PC-3 (cell line): ENCODE measurements around the gene ACAD10. TPM values are rescaled to one million over a fixed set of nuclear protein-coding genes. Genes with fewer than 3 reads are reported as not detected.

Source experiments
- ATAC-seq: fragments of 200-7000 bp; cut with Tn5 transposase; 2 replicates; pipeline ENCODE4 v1.9.1; 2020; ENCODE audit warnings: mild to moderate bottlenecking, moderate library complexity
- BruUV-seq: library from RNA; stranded (reverse); fragments of 400-500 nt; replicated peaks from 2 replicates; lab custom pipeline; 2021; lab: Mats Ljungman, UMichigan
- CTCF ChIA-PET: fragments of 300-600 bp; sonication (Branson Sonifier 250); formaldehyde crosslinking; loops from one replicate; lab custom pipeline; 2022; ENCODE audit warnings: antibody characterized with exemption; lab: Charles Lee
- POLR2A ChIA-PET: fragments of 300-600 bp; sonication (Branson Sonifier 250); formaldehyde crosslinking; loops from one replicate; lab custom pipeline; 2022; ENCODE audit warnings: antibody characterized with exemption; ENCODE audit not compliant: unreplicated experiment; lab: Charles Lee
- DNase-seq: peaks from one replicate; pipeline ENCODE4 v3.0.0-alpha.2; 2015
- H2AFZ ChIP-seq: fragments of 300-600 bp; sonication (generic); 2 replicates; pipeline ENCODE4 v1.6.0; 2016; ENCODE audit warnings: antibody characterized with exemption, low read length
- H3F3A ChIP-seq: fragments of 300-600 bp; sonication (generic); one replicate; pipeline ENCODE4 v1.6.0; 2017; ENCODE audit warnings: antibody characterized with exemption, low read length, control low read depth, mild to moderate bottlenecking; ENCODE audit not compliant: unreplicated experiment
- H3K27ac ChIP-seq: fragments of 300-600 bp; sonication (generic); 2 replicates; pipeline ENCODE4 v1.5.1; 2016; ENCODE audit warnings: mild to moderate bottlenecking, low read length
- H3K27me3 ChIP-seq: fragments of 300-600 bp; sonication (generic); 2 replicates; pipeline ENCODE4 v1.6.1; 2016; ENCODE audit warnings: low read length, mixed read lengths
- H3K36me3 ChIP-seq: fragments of 300-600 bp; sonication (generic); 2 replicates; pipeline ENCODE4 v1.6.1; 2016; ENCODE audit warnings: low read depth, mixed run types, low read length, mixed read lengths
- H3K4me1 ChIP-seq: fragments of 300-600 bp; sonication (generic); 2 replicates; pipeline ENCODE4 v1.5.1; 2016; ENCODE audit warnings: low read length; ENCODE audit not compliant: insufficient read depth
- H3K4me2 ChIP-seq: fragments of 300-600 bp; sonication (generic); 2 replicates; pipeline ENCODE4 v1.6.0; 2016; ENCODE audit warnings: low read length
- H3K4me3 ChIP-seq: fragments of 300-600 bp; sonication (generic); 2 replicates; pipeline ENCODE4 v1.5.1; 2016; ENCODE audit warnings: mild to moderate bottlenecking, low read length, mixed read lengths
- H3K79me2 ChIP-seq: fragments of 300-600 bp; sonication (generic); 2 replicates; pipeline ENCODE4 v1.6.1; 2017; ENCODE audit warnings: low read length, mixed read lengths
- H3K9ac ChIP-seq: fragments of 300-600 bp; sonication (generic); 2 replicates; pipeline ENCODE4 v1.6.0; 2016; ENCODE audit warnings: mild to moderate bottlenecking, low read length
- H3K9me2 ChIP-seq: fragments of 300-600 bp; sonication (generic); replicated peaks from 2 replicates; pipeline ENCODE4 v1.6.1; 2016; ENCODE audit warnings: mixed run types, low read length, mixed read lengths
- H3K9me3 ChIP-seq: fragments of 300-600 bp; sonication (generic); 2 replicates; pipeline ENCODE4 v1.6.1; 2016; ENCODE audit warnings: low read length, mixed read lengths
- H4K20me1 ChIP-seq: fragments of 300-600 bp; sonication (generic); 2 replicates; pipeline ENCODE4 v1.6.1; 2016; ENCODE audit warnings: low read length, mixed read lengths
- CTCF ChIP-seq: fragments of 300-600 bp; sonication (generic); conservative IDR thresholded peaks from 2 replicates; pipeline ENCODE4 v1.5.1; 2017; ENCODE audit warnings: antibody characterized with exemption, low read depth, mild to moderate bottlenecking, low read length
- EZH2 ChIP-seq: fragments of 300-600 bp; sonication (generic); IDR thresholded peaks from one replicate; pipeline ENCODE4 v1.6.1; 2017; ENCODE audit warnings: antibody characterized with exemption, mild to moderate bottlenecking, low read length; ENCODE audit not compliant: unreplicated experiment
- EZH2phosphoT487 ChIP-seq: fragments of 300-600 bp; sonication (generic); IDR thresholded peaks from 2 replicates; pipeline ENCODE4 v1.6.1; 2018; ENCODE audit warnings: mild to moderate bottlenecking, antibody characterized with exemption, low read length, borderline replicate concordance
- intact Hi-C: fragments of 100-400 bp; cut with micrococcal nuclease; formaldehyde crosslinking; loops from 2 replicates; pipeline ENCODE4 v1.9.0; 2023
- total RNA-seq: library from RNA; depleted of rRNA; stranded (reverse); fragments of >200 nt; gene quantifications from 2 replicates; pipeline ENCODE4 v1.2.3, GENCODE V29; 2014

The ACAD10 gene
- total RNA-seq, 1 experiment from 2014 or later, result 27.4 TPM

GRCh38 chr12:111791507-111791906 lies 105.7 kb downstream of the ACAD10 start:
- Histone ChIP-seq H4K20me1 (no peaks in the 10 kb centered on the region), H2AFZ (no peak overlapping the region), H3K4me3 (no peak overlapping the region), H3K27ac (no peak overlapping the region), H3F3A (no peaks in the 10 kb centered on the region), H3K9me2 (no peaks in the 10 kb centered on the region), H3K36me3 (no peaks in the 10 kb centered on the region), H3K9me3 (no peaks in the 10 kb centered on the region), H3K4me2 (no peak overlapping the region), H3K9ac (no peak overlapping the region), H3K4me1 (no peaks in the 10 kb centered on the region), H3K27me3 (no peaks in the 10 kb centered on the region), H3K79me2 (no peaks in the 10 kb centered on the region)
- DNase-seq (no peak), ATAC-seq (no peak)
- intact Hi-C loops, result no loop called here
- ChIA-PET CTCF (no interaction called here), POLR2A (no interaction called here)
- no TSS peak for BruUV-seq
- TF ChIP-seq EZH2phosphoT487 (no peak), CTCF (no peak), EZH2 (no peak)

- no peak overlapping the region for H2AFZ ChIP-seq
- H3K4me3 ChIP-seq, result no peak overlapping the region
- ATAC-seq, result no peak
- no peaks in the 10 kb centered on the region for H3K9me2 ChIP-seq
- ChIA-PET POLR2A (no interaction called here), CTCF (no interaction called here)
- H4K20me1 ChIP-seq, result no peaks in the 10 kb centered on the region
- intact Hi-C loops, result no loop called here
- H3K4me2 ChIP-seq, result no peak overlapping the region
- no peak overlapping the region for H3K9ac ChIP-seq
- no TSS peak for BruUV-seq
- no peaks in the 10 kb centered on the region for H3K36me3 ChIP-seq
- H3K4me1 ChIP-seq, result no peaks in the 10 kb centered on the region
- H3K27ac ChIP-seq, result no peak overlapping the region
- TF ChIP-seq EZH2 (no peak), EZH2phosphoT487 (no peak), CTCF (no peak)
- no peaks in the 10 kb centered on the region for H3F3A ChIP-seq
- no peak for DNase-seq
- H3K27me3 ChIP-seq, result no peaks in the 10 kb centered on the region
- no peaks in the 10 kb centered on the region for H3K79me2 ChIP-seq
- no peaks in the 10 kb centered on the region for H3K9me3 ChIP-seq
These were observed 106.5 kb downstream of the ACAD10 start for GRCh38 chr12:111792155-111792855.

GRCh38 chr12:111792856-111793235 lies 107.0 kb downstream of the ACAD10 start:
- TF ChIP-seq EZH2phosphoT487, result no peak
- TF ChIP-seq CTCF, result no peak
- no peak for TF ChIP-seq EZH2
- H3F3A ChIP-seq, result no peaks in the 10 kb centered on the region
- no peaks in the 10 kb centered on the region for H3K4me1 ChIP-seq
- H4K20me1 ChIP-seq, result no peaks in the 10 kb centered on the region
- DNase-seq (no peak), ATAC-seq (no peak)
- no peaks in the 10 kb centered on the region for H3K79me2 ChIP-seq
- POLR2A ChIA-PET, result no interaction called here
- H3K9ac ChIP-seq, result no peak overlapping the region
- H2AFZ ChIP-seq, result no peak overlapping the region
- no peaks in the 10 kb centered on the region for H3K36me3 ChIP-seq
- CTCF ChIA-PET, result no interaction called here
- no peak overlapping the region for H3K27ac ChIP-seq
- H3K9me2 ChIP-seq, result no peaks in the 10 kb centered on the region
- no peak overlapping the region for H3K4me3 ChIP-seq
- no peaks in the 10 kb centered on the region for H3K9me3 ChIP-seq
- H3K27me3 ChIP-seq, result no peaks in the 10 kb centered on the region
- BruUV-seq, result no TSS peak
- no peak overlapping the region for H3K4me2 ChIP-seq
- intact Hi-C loops, result no loop called here
